ENCODE measurements around the gene HEMK1. TPM values are rescaled to one million over a fixed set of nuclear protein-coding genes. Genes with fewer than 3 reads are reported as not detected.
A peak's percentile ranks its signal among the peaks of the same experiment; 100 is the strongest.

HEMK1 gene
- total RNA-seq, 2 experiments from 2014 or later, result 19.3 to 27.4 TPM

DNA sequence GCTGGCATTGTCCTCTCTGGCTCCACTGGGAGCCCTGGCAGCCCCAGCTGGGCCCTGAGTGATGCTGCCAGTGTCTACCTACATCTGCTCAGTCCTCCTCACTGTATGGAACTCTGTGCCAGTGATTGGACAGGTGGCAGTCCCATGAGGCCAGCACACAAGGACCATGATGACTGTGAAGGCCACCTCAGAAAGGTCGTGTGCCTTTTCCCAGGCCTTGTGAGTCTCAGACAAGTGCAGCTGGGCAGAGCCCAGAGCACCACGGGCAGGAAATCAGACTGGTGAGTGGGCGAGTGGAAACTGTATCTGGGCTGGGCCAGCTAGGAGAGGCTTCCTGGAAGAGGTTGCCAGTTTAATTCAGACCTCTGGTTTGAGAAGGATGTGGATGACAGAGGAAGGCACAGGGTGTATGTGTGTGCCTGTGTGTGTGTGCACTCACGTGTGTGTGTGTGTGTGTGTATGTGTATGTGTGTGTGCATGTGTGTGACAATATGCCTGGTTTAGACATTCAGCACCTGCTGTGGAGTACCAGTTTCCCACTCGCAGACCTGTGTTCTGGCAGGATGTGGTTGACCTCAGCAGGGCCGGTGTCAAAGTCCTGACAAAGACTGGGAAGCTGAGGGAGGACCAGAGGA lies 54.6 kb downstream of the HEMK1 start:
- H3K27ac ChIP-seq (ENCODE audit: low read depth, low read length, poor library complexity, severe bottlenecking), result no peak overlapping the region
- no peaks in the 10 kb centered on the region for H3K9me2 ChIP-seq (ENCODE audit: insufficient read depth, low read length)
- CTCF ChIA-PET (ENCODE audit: unreplicated experiment), result no interaction called here
- no peak overlapping the region for H3K4me2 ChIP-seq (ENCODE audit: low read length)
- H2AFZ ChIP-seq (ENCODE audit: low read length), result no peak overlapping the region
- DNase-seq (ENCODE audit: low spot score), result peak; percentile 28
- no peak for TF ChIP-seq EZH2phosphoT487 (IDR thresholded peaks at IDR 0.05; ENCODE audit: borderline replicate concordance, low read depth, low read length)
- TF ChIP-seq, protein P1, sequence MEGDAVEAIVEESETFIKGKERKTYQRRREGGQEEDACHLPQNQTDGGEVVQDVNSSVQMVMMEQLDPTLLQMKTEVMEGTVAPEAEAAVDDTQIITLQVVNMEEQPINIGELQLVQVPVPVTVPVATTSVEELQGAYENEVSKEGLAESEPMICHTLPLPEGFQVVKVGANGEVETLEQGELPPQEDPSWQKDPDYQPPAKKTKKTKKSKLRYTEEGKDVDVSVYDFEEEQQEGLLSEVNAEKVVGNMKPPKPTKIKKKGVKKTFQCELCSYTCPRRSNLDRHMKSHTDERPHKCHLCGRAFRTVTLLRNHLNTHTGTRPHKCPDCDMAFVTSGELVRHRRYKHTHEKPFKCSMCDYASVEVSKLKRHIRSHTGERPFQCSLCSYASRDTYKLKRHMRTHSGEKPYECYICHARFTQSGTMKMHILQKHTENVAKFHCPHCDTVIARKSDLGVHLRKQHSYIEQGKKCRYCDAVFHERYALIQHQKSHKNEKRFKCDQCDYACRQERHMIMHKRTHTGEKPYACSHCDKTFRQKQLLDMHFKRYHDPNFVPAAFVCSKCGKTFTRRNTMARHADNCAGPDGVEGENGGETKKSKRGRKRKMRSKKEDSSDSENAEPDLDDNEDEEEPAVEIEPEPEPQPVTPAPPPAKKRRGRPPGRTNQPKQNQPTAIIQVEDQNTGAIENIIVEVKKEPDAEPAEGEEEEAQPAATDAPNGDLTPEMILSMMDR (conservative IDR thresholded peaks at IDR 0.05; ENCODE audit: low read length), result no peak
- intact Hi-C loops (cut with micrococcal nuclease; ENCODE audit: unreplicated experiment), result no loop called here
- H3K36me3 ChIP-seq (ENCODE audit: insufficient read depth, low read length), result no peaks in the 10 kb centered on the region
- no peaks in the 10 kb centered on the region for H3K9me3 ChIP-seq (ENCODE audit: low read length)
- peaks cover 11% of the 10 kb centered on the region for H3K4me1 ChIP-seq (ENCODE audit: insufficient read depth, low read length, poor library complexity, severe bottlenecking)
- H4K20me1 ChIP-seq (ENCODE audit: insufficient read depth, low read length), result no peaks in the 10 kb centered on the region; the same call in 1 of the 2 replicates
- POLR2A ChIA-PET, result interaction anchor here (0.7 kb wide), 1 partner anchor 852 kb away, joined by 3 read pairs; no protein-coding TSS in a partner anchor
- H3K4me3 ChIP-seq (ENCODE audit: low read depth, low read length, poor library complexity, severe bottlenecking), result no peak overlapping the region
- H3K79me2 ChIP-seq (ENCODE audit: insufficient read depth, low read depth, low read length), result no peaks in the 10 kb centered on the region
- no TSS peak for BruUV-seq (replicated peaks)

DNA sequence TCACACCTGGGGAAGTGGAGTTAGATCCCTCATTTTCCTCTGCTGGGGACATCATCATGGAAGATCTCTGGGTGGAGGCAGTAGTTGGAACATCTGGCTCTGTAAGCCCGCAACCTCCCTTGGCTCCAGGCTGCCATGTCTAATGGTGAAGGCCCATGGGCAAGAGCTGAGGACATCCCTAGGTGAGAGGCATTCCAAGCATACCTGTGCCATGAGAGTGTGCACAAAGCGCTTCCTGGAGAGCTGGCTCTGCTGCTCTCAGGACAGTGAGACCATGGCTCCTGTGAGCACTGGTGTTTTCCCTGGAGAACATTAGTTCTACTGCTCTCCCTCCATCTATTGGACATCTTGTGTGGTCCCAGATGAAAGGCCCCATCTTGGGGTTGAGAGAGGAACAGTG lies 55.3 kb downstream of the HEMK1 start:
- BruUV-seq (replicated peaks), result no TSS peak
- DNase-seq (ENCODE audit: low spot score), result no peak
- no peaks in the 10 kb centered on the region for H3K9me3 ChIP-seq (ENCODE audit: low read length)
- no peaks in the 10 kb centered on the region; the same call in 1 of the 2 replicates for H4K20me1 ChIP-seq (ENCODE audit: insufficient read depth, low read length)
- no peak overlapping the region for H3K4me3 ChIP-seq (ENCODE audit: low read depth, low read length, poor library complexity, severe bottlenecking)
- ChIA-PET CTCF (ENCODE audit: unreplicated experiment) (no interaction called here), POLR2A (no interaction called here)
- no peaks in the 10 kb centered on the region for H3K36me3 ChIP-seq (ENCODE audit: insufficient read depth, low read length)
- TF ChIP-seq, protein P1 (conservative IDR thresholded peaks at IDR 0.05; ENCODE audit: low read length), result no peak
- TF ChIP-seq EZH2phosphoT487 (IDR thresholded peaks at IDR 0.05; ENCODE audit: borderline replicate concordance, low read depth, low read length), result no peak
- H3K27ac ChIP-seq (ENCODE audit: low read depth, low read length, poor library complexity, severe bottlenecking), result no peak overlapping the region
- H2AFZ ChIP-seq (ENCODE audit: low read length), result no peak overlapping the region
- intact Hi-C loops (cut with micrococcal nuclease; ENCODE audit: unreplicated experiment), result no loop called here
- H3K9me2 ChIP-seq (ENCODE audit: insufficient read depth, low read length), result no peaks in the 10 kb centered on the region
- H3K4me1 ChIP-seq (ENCODE audit: insufficient read depth, low read length, poor library complexity, severe bottlenecking), result peaks cover 11% of the 10 kb centered on the region
- H3K79me2 ChIP-seq (ENCODE audit: insufficient read depth, low read depth, low read length), result no peaks in the 10 kb centered on the region
- H3K4me2 ChIP-seq (ENCODE audit: low read length), result no peak overlapping the region
